GM18873 (cell line): Measurements from ENCODE around the gene GALC.

Experiments
- ATAC-seq: cut with Tn5 transposase; IDR thresholded peaks from one replicate; pipeline ENCODE4 v1.9.1; 2021; ENCODE audit warnings: mild to moderate bottlenecking, moderate library complexity, moderate number of reproducible peaks; ENCODE audit not compliant: unreplicated experiment, low FRiP score

The GALC gene

DNA sequence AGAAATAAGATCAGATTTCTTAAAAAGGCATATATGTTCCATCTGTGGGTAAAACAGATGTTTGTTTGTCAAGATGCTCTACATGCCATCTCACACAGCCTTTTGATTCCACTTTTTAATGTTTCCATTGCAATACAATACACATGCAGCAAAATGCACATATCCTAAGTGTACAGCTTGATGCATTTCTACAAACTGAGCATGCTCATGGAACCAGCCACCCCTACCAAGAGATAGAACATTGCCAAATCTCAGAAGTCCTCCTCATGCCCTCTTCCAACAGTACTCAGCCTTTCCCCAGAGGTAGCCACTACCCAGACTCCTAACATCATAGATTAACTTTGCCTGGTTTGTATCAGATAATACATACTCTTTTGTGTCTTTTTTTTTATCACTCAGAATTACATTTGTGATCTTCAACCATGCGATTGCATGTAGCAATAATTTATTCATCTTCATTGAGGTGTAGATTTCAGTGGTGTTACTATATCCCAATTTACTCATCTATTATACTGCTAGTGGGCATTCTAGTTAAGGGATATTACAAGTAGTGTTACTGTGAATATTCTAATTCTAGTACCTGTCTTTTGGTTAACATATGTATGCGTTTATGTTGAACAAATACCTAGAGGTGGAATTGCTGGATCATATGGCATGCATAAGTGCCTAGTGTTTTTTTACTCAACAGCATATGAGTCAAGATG is 15.2 kb upstream of the GALC start:
- no peak for ATAC-seq

DNA sequence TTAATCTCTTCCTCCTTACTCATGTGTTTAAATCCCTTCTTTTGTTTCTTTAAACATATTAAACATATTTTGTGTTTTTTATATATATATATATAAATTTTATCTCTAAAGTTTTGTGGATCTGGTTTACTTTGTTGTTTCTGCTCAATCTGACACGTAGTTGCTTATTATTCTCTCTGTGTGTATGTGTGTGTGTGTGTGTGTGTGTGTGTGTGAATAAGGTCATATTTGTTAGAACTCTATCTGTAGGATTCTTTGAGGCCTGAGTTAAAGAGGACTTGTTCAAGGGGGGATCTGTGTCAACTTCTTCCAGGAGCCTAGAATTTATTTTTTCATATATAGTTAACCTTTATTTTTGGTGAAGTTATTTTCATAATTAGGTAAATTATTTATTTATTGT is 14.6 kb upstream of the GALC start:
- ATAC-seq = no peak

DNA sequence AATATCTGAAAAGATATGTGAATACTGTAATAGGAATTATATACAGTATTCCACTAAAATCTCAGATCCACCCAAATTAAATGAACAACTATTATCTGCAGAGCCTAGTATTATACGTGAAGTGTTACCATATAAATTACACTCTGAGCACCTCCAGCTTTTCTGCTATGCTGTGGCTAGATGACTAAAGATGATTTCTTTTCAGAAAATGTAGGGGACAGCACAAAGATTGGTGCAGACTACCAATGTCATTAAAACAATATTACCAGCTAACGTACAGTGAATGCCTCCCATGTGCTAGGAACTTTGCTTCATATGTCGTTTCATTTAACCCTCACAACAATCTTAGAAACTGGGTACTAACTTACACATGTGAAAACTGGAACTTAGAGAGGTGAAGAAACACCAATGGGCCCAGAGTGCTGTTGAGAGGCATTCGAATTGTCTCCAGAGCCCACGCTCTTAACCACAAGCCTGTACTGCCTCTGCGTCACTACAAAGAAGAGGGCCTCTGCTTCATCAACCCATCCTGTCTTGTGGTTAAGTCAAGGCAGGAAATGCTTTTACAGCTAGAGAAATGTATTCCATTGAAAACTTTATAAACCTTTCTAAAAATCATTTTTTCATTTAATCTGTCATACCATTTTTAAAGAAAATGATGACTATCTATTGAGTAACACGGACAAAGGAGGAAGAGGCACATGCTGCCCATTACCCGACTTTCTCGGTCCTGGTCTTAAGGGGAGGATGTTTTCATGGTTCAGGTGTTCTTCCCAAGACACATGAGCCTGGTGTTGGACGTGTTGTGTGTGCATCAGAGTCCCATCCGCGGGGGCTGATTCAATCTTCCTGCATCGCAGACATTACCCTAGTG is 13.2 kb upstream of the GALC start:
- ATAC-seq = peak; percentile 89

DNA sequence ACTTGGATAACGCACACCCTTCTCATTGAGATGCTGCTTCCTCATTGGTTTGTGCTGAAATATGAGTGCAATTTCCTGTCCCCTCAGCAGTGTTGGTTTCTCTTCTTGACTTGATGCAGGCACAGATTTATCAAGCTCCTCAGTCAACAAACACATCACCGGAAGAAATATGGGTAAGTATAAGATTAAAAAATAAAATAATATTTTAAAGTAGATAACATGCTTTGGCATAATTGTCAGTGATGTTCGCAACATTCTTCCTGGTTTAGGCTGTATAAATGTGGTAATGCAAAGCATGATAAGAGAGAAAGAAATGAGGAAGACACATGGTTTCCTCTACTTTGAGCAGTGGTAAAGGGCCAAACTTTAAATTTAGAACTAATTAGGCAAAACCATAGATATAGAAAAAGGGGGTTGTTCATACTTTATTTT is 12.1 kb upstream of the GALC start, which contains the start of gene GPR65:
TSS of gene GPR65 (plus strand) at position 86 of the 432 bp plus-strand sequence. CDS start 5,713 bp downstream, outside the sequence.
- peak; percentile 70 for ATAC-seq

DNA sequence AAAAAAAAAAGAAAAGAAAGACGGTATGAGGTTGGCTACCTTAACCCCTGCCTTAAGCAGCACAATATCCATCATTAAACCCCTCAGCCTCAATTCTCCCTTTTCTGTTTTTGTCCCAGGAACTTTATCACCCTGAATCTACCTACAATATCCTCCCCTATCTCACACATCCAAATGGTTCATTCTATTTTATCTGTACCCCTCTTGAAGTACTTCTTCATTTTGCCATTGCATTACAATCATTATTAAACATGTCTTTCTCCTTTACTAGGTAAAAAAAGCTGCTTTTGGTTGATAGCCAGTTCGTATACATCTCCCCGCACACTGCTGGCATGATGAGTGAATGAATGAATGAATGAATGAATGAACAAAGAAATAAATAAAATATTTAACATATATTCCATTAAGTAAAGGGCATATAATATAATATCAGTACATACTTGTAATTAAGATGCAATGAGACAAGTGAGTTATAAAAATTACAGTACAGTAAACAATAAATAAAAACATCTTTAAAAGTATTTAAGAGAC is 11.6 kb upstream of the GALC start:
- no peak for ATAC-seq

DNA sequence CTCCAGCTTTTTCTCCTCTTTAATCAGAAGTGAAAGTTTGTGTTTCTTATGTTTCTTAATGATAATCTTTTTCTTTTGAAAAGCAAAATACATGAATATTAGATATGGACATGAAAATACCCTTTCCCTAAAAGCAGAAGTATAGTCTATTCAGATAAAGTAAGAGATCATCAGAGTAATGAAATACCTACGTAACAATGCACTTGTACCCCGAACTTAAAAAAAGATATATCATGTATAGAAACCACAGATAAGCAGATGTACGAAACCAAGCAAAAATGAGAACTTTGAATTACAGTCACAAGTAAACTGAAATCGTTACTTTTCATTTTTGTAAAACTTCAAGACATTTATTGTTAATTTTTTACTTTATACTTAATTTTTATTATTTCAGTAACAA is 10.4 kb upstream of the GALC start:
- no peak for ATAC-seq

DNA sequence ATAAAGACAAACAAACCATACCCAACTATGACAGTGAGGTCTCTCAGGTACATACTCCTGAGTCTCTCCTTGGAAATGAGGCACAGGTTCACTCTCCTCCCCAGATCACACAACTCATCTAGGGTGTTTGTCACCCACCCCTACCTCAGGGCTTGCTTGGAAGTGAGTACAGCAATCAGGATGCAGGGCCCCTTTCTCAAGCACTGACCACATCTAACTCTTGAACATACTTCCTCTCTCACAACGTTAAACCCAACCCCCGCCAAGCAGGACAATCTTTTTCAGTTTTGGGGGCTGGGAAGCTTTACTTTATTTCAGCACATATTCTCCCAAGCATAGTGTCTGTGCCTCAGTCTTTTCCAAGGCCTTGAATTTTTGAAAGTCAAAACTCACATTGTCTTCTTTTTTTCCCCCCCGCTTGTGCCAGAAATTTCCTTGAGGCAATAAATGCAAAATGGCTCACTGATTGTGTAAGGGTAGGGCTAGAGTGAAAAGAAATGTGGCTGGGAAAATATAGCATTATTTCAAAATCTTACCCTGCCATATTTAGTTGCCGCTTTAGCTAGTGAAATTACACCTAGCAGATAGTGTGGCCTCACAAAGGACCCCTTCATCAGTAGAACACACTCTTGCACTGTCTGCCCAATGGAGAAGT is 9.6 kb upstream of the GALC start:
- ATAC-seq = no peak

DNA sequence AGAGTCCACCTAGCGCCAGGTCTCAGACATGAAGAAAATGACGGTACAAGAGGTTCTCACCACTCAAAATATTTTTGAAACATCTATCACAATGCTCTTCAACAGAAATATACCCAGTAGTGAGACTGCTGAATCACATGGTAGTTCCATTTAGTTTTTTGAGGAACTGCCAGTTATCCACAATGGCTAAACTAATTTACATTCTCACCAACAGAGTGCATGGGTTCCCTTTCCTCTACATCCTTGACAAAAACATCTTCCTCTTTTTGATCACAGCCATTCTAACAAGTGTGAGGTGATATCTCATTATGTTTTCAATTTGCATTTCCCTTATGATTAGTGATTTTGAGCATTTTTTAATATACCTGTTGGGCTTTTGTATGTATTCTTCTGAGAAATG is 6.3 kb upstream of the GALC start:
- no peak for ATAC-seq

DNA sequence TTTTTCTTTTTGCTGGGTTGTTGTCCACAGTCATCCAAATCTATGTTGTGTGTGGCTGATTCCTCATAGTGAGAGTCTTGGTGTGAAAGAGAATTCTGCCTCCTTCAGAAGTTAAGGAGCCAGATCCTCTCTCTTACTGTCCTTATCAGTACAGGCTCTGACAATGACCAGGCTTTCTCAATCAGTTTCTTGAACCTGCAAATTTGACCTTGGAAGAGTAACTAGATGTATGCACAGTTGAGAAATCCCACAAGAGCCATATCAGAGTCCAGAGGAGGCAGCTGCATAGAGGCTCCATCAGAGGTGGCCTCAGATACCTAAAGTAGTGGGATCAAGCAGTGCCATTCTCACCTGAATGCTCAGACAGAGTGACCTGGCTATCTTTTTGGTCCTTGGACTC is 5.5 kb upstream of the GALC start:
- no peak for ATAC-seq

DNA sequence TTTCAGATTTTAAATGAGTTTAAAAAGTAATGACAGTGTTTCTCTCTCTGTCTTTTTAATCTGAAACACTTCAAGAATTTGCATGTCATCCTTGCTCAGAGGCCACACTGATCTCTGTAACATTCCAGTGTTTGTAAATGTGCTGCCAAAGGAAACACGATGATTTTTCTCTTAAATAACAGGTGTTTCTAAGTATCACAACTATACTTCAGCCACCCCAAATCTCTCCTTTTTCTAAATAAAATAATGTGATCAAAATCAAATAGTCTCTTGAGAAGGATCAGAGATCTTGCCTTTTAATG is 3.3 kb upstream of the GALC start:
- ATAC-seq = no peak

DNA sequence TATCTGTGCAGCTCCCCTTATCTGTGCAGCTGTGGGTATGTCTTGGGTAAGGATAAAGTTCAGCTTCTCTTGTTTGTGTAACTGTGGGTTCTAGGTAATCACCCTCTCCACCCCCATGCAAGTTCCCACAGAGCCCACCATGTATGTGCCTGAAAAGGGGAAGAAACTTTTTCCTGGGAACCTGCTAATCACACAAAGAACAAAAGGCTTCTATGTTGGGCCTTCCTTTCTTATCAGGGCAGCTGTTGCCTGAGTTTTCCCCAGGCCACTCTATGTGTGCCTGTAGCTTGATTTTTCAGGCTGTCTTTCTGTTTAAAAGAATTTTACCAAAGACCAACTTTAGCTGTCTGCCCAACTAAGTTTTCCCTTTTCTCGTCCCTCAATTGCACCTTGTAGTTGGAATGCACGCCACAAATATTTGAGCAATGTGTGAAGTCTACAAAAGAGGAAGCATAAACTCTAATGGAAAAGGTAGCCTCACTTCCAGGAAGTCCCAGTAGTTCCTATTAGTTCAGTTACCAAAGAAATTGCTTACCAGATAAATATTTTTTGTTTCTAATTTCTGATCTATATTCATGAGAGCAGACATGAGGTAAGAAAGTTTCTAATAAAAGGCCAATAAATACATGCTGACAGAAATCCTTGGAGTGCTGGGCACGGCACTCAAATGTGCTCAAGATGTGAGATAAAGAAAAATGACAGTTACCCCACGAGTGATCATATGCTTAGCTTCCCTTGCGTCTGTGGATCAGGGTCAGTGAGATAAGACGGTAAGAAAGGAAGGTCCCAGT is 2.7 kb upstream of the GALC start:
- no peak for ATAC-seq

DNA sequence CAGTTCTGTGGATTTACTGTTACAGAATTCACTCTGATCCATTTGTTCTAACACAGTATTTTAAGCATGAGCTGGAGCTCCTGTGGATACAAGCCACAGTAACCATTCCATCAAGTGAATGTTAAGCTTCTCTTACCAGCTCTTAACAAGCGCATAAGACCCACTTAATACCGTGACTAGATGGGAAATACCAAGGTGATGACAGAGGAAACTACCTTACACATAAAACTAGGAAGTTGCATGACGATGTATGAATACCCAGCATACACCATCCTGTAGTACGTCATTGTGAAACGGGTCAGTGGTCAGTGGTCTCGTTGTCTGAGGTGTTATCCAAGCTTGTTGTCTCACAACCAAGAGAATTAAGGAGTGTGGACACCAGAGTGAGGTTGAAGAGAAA is 2.0 kb upstream of the GALC start:
- peak; percentile 52 for ATAC-seq

DNA sequence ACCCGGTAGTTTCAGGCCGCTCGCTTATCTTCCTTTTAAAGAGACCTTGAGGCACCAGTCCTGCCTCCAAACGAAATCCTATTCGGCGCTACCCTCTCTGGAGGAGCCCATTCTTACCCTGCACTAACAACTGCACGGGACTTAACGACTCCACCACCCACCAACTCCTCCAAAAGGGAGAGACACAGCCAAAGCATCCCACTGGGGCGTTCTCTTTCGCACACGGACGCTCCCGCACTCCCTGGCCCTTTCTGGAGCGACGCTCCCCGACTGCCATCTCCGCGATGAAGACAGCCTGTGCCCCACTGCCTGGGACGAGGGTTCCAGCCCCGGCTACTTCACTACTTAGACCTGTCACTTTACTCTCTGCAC is 650 bp downstream of the GALC start:
- ATAC-seq = peak; percentile 0

DNA sequence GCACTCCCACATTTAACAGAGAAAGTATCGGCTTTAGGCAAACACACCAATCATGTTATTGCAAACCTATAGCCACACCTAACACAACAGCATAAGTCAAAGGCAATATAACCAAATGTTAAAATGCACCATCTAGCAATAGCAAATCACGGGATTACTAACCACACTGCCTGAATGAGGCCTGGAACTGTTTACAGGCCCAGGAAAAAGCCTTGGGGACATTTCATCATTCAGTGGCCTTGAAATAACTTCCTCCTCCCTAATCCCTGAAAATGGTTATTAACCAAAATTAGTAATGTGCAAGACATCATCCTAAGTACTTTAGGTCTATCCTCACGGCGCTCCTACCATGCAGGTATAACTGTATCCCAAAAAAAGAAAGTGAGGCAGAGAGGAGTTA is 2.3 kb downstream of the GALC start:
- ATAC-seq = no peak

DNA sequence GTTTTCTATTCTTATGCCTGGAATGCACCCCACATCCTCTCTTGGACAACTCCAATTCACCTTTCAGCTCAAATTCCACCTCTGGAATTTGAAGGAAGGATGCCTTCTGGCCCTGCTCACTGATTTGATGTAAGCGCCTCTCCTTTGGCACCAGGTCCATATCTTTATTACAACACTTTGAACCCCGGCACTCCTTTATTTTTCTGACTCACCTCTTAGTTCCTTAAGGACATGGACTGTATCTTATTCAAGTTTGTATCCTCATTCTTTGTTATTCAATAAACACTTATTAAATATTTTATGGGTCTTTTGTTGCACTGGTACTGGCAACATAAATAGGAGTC is 3.1 kb downstream of the GALC start:
- no peak for ATAC-seq

DNA sequence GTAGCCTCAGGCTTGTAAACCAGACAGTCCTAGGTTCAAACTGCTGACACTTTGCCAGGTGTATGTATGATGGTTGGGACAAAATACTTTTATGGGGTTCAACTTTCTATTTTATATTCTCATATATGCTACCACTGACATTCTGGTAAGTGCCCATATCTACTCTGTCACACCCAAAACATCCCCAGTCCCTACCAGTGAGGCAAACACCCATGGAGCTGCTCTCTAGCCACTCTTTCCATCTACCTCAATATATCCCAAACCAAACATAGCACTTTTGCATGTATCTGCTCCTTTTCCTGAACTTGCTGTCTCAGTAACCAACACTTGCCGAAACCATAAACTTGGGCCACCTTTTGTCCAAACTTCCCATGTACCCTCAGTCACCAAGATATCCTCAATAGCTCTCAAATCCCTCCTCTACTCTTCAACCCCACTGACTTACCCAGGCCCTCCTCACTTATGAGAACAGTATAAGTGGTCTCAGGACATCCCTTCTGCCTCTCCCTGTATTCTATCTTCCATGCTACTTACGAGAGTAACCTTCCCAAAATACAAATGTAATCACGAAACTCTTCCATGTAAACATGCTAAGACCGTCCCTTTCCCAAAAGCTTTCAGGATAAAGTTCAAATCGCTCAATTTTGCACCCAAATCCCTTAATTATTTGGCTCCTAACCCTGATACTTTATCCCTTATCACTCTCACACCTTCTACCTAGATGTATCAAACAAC is 3.6 kb downstream of the GALC start:
- ATAC-seq = no peak

DNA sequence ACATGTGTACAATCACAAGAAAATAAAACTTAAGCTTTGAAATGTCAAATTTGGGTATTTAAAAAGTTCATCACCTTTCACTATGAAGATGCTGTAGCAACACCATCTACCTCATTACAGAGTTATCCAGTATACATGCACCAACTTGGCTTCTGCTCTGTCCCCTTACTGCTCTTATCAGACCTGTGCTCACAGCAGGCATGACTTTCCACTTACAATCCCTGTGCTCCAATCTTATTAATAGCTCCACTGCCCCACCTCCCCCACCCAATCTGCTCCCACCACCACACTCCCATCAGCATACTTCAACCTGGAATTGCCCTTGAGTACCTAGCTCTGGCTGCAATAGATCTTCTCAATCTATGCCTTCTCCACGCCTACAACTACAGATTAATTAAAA is 13.3 kb downstream of the GALC start:
- no peak for ATAC-seq

DNA sequence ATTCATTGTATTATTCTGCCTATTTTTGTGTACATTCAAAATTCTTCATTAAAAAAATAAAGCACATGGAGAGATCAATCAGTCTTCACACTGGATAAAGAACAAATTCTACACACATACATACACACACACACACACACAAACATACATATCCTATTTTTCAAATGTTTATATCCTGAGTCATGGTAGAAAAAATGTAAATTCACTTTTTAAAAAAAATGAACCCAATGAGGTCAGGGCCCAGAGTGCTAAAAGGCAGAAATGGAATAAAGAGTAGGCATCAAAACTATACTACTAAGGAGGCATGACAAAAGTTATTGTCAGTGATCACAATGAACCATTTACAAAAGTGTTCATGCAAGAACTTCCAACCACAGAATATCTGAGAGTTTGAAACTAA is 17.3 kb downstream of the GALC start:
- ATAC-seq = no peak

DNA sequence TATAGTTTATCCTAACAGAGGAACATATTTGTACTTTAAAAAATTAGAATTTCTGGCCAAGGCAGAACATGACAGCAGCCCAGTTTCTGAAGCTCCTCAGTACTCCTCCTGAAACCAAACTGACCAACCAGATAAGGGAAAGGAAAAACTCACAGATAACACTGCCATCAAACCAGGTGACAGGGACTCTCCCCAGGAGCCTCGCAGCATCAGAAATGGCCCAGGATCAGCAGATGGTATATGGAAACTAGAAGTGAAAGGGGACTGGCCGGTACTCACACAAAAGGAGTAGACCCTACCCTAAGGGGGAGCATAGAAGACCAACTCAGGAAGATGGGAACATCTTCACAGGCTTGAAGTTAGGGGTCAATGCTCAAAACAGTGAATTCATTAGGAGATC is 22.0 kb downstream of the GALC start:
- ATAC-seq = peak; percentile 52

DNA sequence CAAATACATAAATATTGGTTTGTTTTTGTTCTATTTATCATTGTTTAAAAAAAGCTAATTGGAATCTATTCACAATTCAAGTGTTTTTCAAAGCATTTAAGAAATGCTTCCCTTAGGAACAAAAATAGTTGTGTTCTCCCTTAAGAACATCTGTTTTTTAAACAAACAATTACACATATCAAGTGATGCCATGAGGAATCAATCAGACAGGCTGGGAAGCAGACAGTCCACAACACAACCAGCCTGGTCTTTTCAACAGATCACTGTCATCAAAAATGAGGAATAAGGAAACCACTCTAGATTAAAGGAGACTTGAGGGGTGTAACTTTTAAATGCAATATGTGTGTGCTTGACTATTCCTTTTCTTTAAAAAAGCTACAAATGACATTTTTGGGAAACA is 25.5 kb downstream of the GALC start:
- no peak for ATAC-seq
